ENCODE measurements around the gene TMA7B.

Gene TMA7B

DNA sequence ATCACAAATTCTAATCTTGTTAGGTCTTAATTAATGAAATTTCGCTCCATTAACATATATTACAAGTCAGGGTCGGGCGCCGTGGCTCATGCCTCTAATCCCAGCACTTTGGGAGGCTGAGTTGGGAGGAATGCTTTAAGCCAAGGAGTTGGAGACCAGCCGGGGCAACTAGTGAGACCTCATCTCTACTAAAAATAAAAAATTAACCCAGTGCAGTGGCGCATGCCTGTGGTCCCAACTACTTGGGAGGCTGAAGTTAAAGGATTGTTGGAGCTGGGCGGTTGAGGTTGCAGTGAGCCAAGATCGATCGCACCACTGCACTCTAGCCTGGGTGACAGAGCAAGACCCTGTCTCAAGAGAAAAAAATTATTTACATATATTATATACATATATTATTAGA lies 1.9 kb downstream of the TMA7B start:
- no peak overlapping the region for H3K4me3 ChIP-seq (ENCODE audit: low read depth, low read length)
- TF ChIP-seq CTCF (IDR thresholded peaks at IDR 0.05; ENCODE audit: low read depth, low read length) = no peak

DNA sequence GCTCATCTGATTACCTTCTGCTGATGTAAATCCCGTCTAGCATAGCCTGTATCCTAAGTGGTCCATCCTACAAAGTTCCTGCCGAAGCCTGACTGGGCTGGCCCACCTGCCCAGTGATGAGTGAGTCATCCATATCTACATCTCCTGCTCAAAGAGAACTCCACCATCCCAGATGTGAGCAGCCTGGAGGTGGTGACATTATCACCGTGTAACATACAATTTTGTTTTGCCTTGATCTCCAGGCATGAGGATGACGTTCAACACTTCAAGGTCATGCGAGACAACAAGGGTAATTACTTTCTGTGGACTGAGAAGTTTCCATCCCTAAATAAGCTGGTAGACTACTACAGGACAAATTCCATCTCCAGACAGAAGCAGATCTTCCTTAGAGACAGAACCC lies 5.6 kb downstream of the TMA7B start:
- TF ChIP-seq CTCF (IDR thresholded peaks at IDR 0.05; ENCODE audit: low read depth, low read length) = no peak
- H3K4me3 ChIP-seq (ENCODE audit: low read depth, low read length) = no peak overlapping the region

- no peak for TF ChIP-seq CTCF (IDR thresholded peaks at IDR 0.05; ENCODE audit: low read depth, low read length)
- H3K4me3 ChIP-seq (ENCODE audit: low read depth, low read length) = no peak overlapping the region
These were observed 6.3 kb downstream of the TMA7B start for GRCh38 chr22:39966470-39966869.

- H3K4me3 ChIP-seq (ENCODE audit: low read depth, low read length) = no peak overlapping the region
- TF ChIP-seq CTCF (IDR thresholded peaks at IDR 0.05; ENCODE audit: low read depth, low read length) = no peak
These were observed 7.1 kb downstream of the TMA7B start for GRCh38 chr22:39967103-39967829.

DNA sequence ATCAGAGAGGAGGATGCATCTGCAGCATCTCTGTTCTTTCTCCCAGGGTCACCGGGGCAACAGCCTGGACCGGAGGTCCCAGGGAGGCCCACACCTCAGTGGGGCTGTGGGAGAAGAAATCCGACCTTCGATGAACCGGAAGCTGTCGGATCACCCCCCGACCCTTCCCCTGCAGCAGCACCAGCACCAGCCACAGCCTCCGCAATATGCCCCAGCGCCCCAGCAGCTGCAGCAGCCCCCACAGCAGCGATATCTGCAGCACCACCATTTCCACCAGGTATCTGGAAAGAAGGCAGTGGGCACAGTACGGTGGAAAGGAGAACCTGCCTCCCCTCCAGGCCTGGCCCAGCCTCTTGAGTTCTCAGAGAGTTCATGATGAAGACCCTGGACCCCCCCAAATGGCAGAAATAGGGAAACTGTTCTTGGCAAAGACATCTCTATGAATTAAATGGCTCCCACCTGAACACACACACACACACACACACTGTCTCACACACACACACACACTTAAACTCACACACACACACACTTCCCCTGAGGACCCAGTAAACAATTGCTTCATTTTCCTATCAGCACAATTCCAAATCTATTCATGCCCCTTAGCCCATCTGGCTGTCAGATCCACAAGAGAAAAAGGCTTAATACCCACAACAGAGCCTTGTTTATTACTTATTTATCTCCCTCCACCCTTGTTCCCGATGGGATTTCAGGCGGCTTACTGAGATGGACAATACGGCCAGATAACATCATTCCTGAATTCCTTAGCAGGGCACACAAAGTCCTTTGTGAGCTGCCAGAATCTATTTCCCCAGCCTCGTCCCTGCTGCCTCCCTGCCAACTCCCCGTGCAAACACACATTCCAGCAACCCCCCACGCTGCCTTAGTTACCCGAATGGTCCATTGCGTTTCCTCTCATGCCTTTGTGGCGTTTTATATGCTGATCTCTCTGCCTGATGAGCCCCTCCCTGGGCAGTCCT lies 8.1 kb downstream of the TMA7B start:
- H3K4me3 ChIP-seq (ENCODE audit: low read depth, low read length) = no peak overlapping the region
- no peak for TF ChIP-seq CTCF (IDR thresholded peaks at IDR 0.05; ENCODE audit: low read depth, low read length)

- no peak overlapping the region for H3K4me3 ChIP-seq (ENCODE audit: low read depth, low read length)
- TF ChIP-seq CTCF (IDR thresholded peaks at IDR 0.05; ENCODE audit: low read depth, low read length) = no peak
These were observed 10.5 kb downstream of the TMA7B start for GRCh38 chr22:39970742-39971141.

DNA sequence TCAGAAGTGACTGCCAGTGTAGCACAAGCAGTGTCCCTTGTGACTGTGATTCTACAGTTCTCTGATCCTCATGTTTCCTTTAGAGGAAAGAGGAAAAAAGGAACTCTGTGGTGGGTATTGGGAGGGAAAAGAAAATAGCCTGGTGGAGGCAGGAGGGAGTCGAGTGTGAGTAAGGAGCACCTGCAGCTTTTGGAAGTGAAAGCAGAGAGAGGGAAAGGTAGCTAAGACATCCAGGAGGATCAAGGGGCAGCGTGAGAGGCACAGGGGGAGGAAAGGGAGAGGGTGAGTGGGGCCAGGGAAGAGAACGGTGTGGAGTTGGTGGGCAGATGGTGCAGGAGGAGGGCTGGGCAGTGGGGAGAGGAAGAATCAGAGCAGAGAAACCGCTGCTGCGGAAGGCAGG lies 12.4 kb downstream of the TMA7B start:
- no peak overlapping the region for H3K4me3 ChIP-seq (ENCODE audit: low read depth, low read length)
- no peak for TF ChIP-seq CTCF (IDR thresholded peaks at IDR 0.05; ENCODE audit: low read depth, low read length)

Measured in WI38 (cell line).